Neural progenitor cell (in vitro differentiated cells): ENCODE measurements around the gene SPAG16. TPM values are rescaled to one million over a fixed set of nuclear protein-coding genes. Genes with fewer than 3 reads are reported as not detected.

ENCODE experiments used
- DNase-seq: peaks from one replicate; pipeline ENCODE4 v3.0.0-alpha.2; 2016; ENCODE audit warnings: low spot score
- H2AFZ ChIP-seq: fragments of 200-600 bp; sonication (generic); replicated peaks from 2 replicates; pipeline ENCODE4 v1.6.1; 2016; ENCODE audit warnings: antibody characterized with exemption
- H3F3A ChIP-seq: fragments of 200-600 bp; sonication (generic); 2 replicates; pipeline ENCODE4 v1.6.1; 2016; ENCODE audit warnings: antibody characterized with exemption, low read depth
- H3K27ac ChIP-seq: fragments of 200-600 bp; sonication (generic); 2 replicates; pipeline ENCODE4 v1.5.1; 2016; ENCODE audit warnings: mild to moderate bottlenecking
- H3K27me3 ChIP-seq: fragments of 200-600 bp; sonication (generic); 2 replicates; pipeline ENCODE4 v1.6.1; 2016; ENCODE audit warnings: mild to moderate bottlenecking, moderate library complexity
- H3K36me3 ChIP-seq: fragments of 200-600 bp; sonication (generic); 2 replicates; pipeline ENCODE4 v1.5.1; 2016
- H3K4me1 ChIP-seq: fragments of 200-600 bp; sonication (generic); 2 replicates; pipeline ENCODE4 v1.6.1; 2016; ENCODE audit warnings: mixed run types
- H3K4me2 ChIP-seq: fragments of 200-600 bp; sonication (generic); 2 replicates; pipeline ENCODE4 v1.6.1; 2016
- H3K4me3 ChIP-seq: fragments of 200-600 bp; sonication (generic); 2 replicates; pipeline ENCODE4 v1.5.1; 2016
- H3K79me2 ChIP-seq: fragments of 200-600 bp; sonication (generic); 2 replicates; pipeline ENCODE4 v1.6.1; 2016; ENCODE audit warnings: low read depth
- H3K9ac ChIP-seq: fragments of 200-600 bp; sonication (generic); 2 replicates; pipeline ENCODE4 v1.6.1; 2016
- H3K9me3 ChIP-seq: fragments of 200-600 bp; sonication (generic); 2 replicates; pipeline ENCODE4 v1.5.1; 2016; ENCODE audit warnings: low read depth
- H4K20me1 ChIP-seq: fragments of 200-600 bp; sonication (generic); 2 replicates; pipeline ENCODE4 v1.6.1; 2016; ENCODE audit warnings: low read depth
- H3K27ac Mint-ChIP-seq: 3 replicates; pipeline ENCODE4 v1.8.0; 2021; ENCODE audit warnings: mixed read lengths
- H3K27me3 Mint-ChIP-seq: 2 replicates; pipeline ENCODE4 v1.8.0; 2022; ENCODE audit warnings: low read depth, mild to moderate bottlenecking, inconsistent platforms, moderate library complexity, mixed read lengths; ENCODE audit not compliant: insufficient read depth
- H3K36me3 Mint-ChIP-seq: 3 replicates; pipeline ENCODE4 v1.8.0; 2021; ENCODE audit warnings: mixed read lengths
- H3K4me1 Mint-ChIP-seq: 3 replicates; pipeline ENCODE4 v1.8.0; 2021; ENCODE audit warnings: mixed read lengths
- H3K4me3 Mint-ChIP-seq: 3 replicates; pipeline ENCODE4 v1.8.0; 2021; ENCODE audit warnings: mild to moderate bottlenecking, moderate library complexity, mixed read lengths
- H3K9me3 Mint-ChIP-seq: 3 replicates; pipeline ENCODE4 v1.8.0; 2020; ENCODE audit warnings: mixed read lengths
- EZH2 ChIP-seq: fragments of 200-600 bp; sonication (generic); IDR thresholded peaks from 2 replicates; pipeline ENCODE4 v1.6.1; 2017; ENCODE audit warnings: antibody characterized with exemption, mild to moderate bottlenecking, moderate library complexity
- EZH2phosphoT487 ChIP-seq: fragments of 200-600 bp; sonication (generic); IDR thresholded peaks from 2 replicates; pipeline ENCODE4 v1.6.1; 2017; ENCODE audit warnings: antibody characterized with exemption
- total RNA-seq: library from RNA; depleted of rRNA; stranded (reverse); fragments of >200 nt; gene quantifications from 2 replicates; pipeline ENCODE4 v1.2.3, GENCODE V29; 2015; ENCODE audit warnings: low replicate concordance
- TF ChIP-seq, protein P1 (sequence below): fragments of 200-600 bp; sonication (generic); IDR thresholded peaks from 2 replicates; pipeline ENCODE4 v1.5.1; 2017; ENCODE audit warnings: antibody characterized with exemption, mild to moderate bottlenecking

SPAG16 gene
- 48.5 and 70.3 TPM in 2 replicates for total RNA-seq

DNA sequence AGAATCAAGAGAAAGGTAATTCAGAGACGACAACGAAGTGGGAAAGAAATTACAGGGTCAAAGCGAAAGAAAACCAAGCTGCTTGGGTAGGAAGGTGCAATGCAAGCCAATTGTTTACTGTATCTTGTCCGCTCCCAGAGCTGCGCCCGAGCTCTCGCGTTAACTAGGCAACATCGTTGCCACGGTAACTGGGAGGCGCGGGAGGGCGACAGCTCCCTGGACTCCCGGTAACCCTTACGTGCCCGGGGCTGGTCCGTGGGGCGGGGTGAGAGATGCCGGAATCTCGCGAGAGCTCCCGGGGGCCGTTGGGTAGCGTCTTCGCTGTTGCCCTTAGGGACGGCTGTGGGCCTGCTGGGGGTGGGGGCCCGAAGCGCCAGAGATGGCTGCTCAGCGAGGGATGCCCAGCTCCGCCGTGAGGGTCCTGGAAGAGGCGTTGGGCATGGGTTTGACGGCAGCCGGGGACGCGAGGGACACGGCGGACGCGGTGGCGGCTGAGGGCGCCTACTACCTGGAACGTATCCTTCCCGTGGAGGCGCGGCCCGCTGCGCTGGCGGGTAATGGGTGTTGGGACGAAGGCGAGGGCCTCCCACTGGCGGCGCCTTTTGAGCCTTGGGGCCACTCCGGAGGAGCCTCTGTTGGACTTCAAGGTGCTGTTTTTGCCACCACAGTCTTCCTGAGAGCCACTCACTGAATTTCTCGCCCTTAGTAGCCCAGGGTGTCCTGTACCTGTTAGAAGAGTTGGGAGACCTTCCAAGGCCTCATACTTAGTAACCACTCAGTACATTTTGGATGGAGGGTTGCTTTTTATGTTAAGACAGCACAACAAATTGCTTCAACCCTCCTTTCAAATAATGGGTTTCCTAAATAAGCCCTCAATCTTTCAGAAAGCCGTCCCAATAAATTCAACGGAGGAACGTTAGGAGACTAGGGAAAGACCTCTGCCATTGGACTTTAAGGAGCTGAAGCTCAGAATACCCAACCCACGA is at the start of gene SPAG16:
SPAG16 (plus strand) TSS at position 360 of the 986 bp plus-strand sequence.
- peak within 1 kb of the TSS; percentile 81 for H3K9ac ChIP-seq
- TF ChIP-seq EZH2phosphoT487, result no peak
- no peak for TF ChIP-seq EZH2
- TF ChIP-seq, protein P1, sequence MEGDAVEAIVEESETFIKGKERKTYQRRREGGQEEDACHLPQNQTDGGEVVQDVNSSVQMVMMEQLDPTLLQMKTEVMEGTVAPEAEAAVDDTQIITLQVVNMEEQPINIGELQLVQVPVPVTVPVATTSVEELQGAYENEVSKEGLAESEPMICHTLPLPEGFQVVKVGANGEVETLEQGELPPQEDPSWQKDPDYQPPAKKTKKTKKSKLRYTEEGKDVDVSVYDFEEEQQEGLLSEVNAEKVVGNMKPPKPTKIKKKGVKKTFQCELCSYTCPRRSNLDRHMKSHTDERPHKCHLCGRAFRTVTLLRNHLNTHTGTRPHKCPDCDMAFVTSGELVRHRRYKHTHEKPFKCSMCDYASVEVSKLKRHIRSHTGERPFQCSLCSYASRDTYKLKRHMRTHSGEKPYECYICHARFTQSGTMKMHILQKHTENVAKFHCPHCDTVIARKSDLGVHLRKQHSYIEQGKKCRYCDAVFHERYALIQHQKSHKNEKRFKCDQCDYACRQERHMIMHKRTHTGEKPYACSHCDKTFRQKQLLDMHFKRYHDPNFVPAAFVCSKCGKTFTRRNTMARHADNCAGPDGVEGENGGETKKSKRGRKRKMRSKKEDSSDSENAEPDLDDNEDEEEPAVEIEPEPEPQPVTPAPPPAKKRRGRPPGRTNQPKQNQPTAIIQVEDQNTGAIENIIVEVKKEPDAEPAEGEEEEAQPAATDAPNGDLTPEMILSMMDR, result no peak
- H3K4me1 ChIP-seq, result peaks cover 22% of the 10 kb centered on the region
- peak within 1 kb of the TSS; percentile 84 for H3K4me2 ChIP-seq
- H3K27me3 ChIP-seq, result no peaks in the 10 kb centered on the region
- H3K36me3 Mint-ChIP-seq, result peaks cover 4% of the 10 kb centered on the region
- peak within 1 kb of the TSS; percentile 78 for H3K27ac Mint-ChIP-seq
- peak; percentile 99 for DNase-seq
- no peak within 1 kb of the TSS for H3K27ac ChIP-seq
- no peaks in the 10 kb centered on the region for H3F3A ChIP-seq
- peaks cover 24% of the 10 kb centered on the region for H3K79me2 ChIP-seq
- no peaks in the 10 kb centered on the region for H3K27me3 Mint-ChIP-seq
- H3K36me3 ChIP-seq, result no peaks in the 10 kb centered on the region
- no peaks in the 10 kb centered on the region for H3K9me3 ChIP-seq
- H3K4me3 ChIP-seq, result peak within 1 kb of the TSS; percentile 76
- no peaks in the 10 kb centered on the region for H3K9me3 Mint-ChIP-seq
- H4K20me1 ChIP-seq, result no peaks in the 10 kb centered on the region
- peak within 1 kb of the TSS; percentile 93 for H2AFZ ChIP-seq
- H3K4me3 Mint-ChIP-seq, result peak within 1 kb of the TSS; percentile 89
- H3K4me1 Mint-ChIP-seq, result peaks cover 18% of the 10 kb centered on the region

DNA sequence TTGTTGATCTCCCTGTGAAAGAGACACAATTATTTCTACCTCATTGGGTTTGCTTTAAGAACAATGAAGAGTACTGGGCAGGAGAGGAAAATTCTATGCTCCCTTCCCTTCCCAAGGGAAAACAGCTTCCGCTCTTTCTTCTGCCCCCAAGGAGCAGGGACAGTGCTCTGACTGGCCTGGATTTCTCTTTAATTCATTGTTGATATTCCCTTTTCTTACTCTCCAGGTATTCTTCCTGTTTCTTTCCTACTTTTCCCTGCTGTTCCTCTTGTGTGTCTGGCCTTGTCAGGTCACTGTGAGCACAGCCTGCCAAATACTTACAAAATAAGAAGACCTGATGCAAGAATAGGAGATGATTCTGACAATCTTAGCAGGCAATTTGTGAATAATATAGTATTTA is 49.6 kb upstream of the SPAG16 start:
- TF ChIP-seq EZH2, result no peak
- TF ChIP-seq, protein P1, result no peak
- TF ChIP-seq EZH2phosphoT487, result no peak
- peaks cover 74% of the 10 kb centered on the region for H3K4me1 ChIP-seq
- no peaks in the 10 kb centered on the region for H3K79me2 ChIP-seq
- Mint-ChIP-seq H3K4me1 (peaks cover 72% of the 10 kb centered on the region), H3K9me3 (no peaks in the 10 kb centered on the region), H3K36me3 (no peaks in the 10 kb centered on the region), H3K27ac (peak overlapping the region; percentile 84), H3K4me3 (peak overlapping the region; percentile 44), H3K27me3 (no peaks in the 10 kb centered on the region)
- peak overlapping the region; percentile 89 for H3K27ac ChIP-seq
- DNase-seq, result peak; percentile 83
- no peak overlapping the region for H3K9ac ChIP-seq
- no peaks in the 10 kb centered on the region for H3K27me3 ChIP-seq
- peak overlapping the region; percentile 13 for H3K4me3 ChIP-seq
- H3K36me3 ChIP-seq, result no peaks in the 10 kb centered on the region
- H2AFZ ChIP-seq, result no peak overlapping the region
- peaks cover 34% of the 10 kb centered on the region for H3F3A ChIP-seq
- no peaks in the 10 kb centered on the region for H4K20me1 ChIP-seq
- H3K9me3 ChIP-seq, result no peaks in the 10 kb centered on the region
- peak overlapping the region; percentile 69 for H3K4me2 ChIP-seq

DNA sequence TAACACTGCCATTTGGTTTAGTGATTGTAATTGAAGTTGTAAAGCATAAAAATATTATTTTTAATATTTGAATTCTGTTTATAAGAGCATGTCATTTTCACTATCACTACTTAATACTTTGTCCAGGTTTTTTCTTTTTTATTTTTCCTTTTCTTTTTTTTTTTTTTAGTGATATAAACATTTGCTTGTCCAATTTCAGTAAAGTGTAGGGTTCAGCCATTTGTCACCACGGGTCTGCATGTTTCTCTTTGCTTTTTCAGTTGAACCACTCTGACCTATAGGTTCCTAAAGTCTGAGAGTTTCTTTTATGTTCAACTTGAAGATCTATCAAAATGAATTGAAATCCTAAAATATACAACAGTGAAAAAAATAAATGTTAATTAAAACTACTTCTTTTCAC is 48.5 kb upstream of the SPAG16 start:
- H3K27ac ChIP-seq, result no peak overlapping the region
- H3K4me3 ChIP-seq, result no peak overlapping the region
- H3K27me3 ChIP-seq, result no peaks in the 10 kb centered on the region
- Mint-ChIP-seq H3K9me3 (no peaks in the 10 kb centered on the region), H3K36me3 (no peaks in the 10 kb centered on the region), H3K4me1 (peaks cover 65% of the 10 kb centered on the region), H3K27ac (no peak overlapping the region), H3K27me3 (no peaks in the 10 kb centered on the region), H3K4me3 (no peak overlapping the region)
- no peak overlapping the region for H3K9ac ChIP-seq
- H3F3A ChIP-seq, result peaks cover 34% of the 10 kb centered on the region
- H3K79me2 ChIP-seq, result no peaks in the 10 kb centered on the region
- H3K9me3 ChIP-seq, result no peaks in the 10 kb centered on the region
- H3K36me3 ChIP-seq, result no peaks in the 10 kb centered on the region
- no peaks in the 10 kb centered on the region for H4K20me1 ChIP-seq
- peaks cover 74% of the 10 kb centered on the region for H3K4me1 ChIP-seq
- TF ChIP-seq EZH2 (no peak), EZH2phosphoT487 (no peak)
- TF ChIP-seq, protein P1, result no peak
- peak overlapping the region; percentile 69 for H3K4me2 ChIP-seq
- no peak for DNase-seq
- no peak overlapping the region for H2AFZ ChIP-seq
